HEK293 (cell line): ENCODE results near the gene ZFHX3.

Experiments used
- CTCF ChIA-PET: fragments of 350-600 bp; formaldehyde crosslinking; extraction: SDS; loops from one replicate; lab custom pipeline; 2021; ENCODE audit warnings: antibody characterized with exemption; lab: Yijun Ruan, JAX
- POLR2A ChIA-PET: fragments of 300-600 bp; formaldehyde crosslinking; extraction: SDS; loops from one replicate; lab custom pipeline; 2020; ENCODE audit warnings: antibody characterized with exemption, inconsistent platforms; lab: Yijun Ruan, JAX
- H3K27ac ChIP-seq: fragments of 200-500 bp; sonication (Bioruptor generic); 2 replicates; pipeline ENCODE4 v1.5.1; 2014; ENCODE audit warnings: low read depth, low read length, control low read depth, inconsistent platforms; ENCODE audit errors: extremely low read depth
- H3K36me3 ChIP-seq, 2 experiments: fragments of 200-500 bp in 1 of 2; sonication (Bioruptor generic) in 1 of 2; 1 replicate in 1 of 2; 2 replicates in 1 of 2; pipeline ENCODE4 v1.5.1; 2014 to 2017; ENCODE audit warnings: inconsistent platforms in 2 of 2, low read length in 2 of 2; ENCODE audit not compliant: control insufficient read depth in 2 of 2, insufficient read depth in 1 of 2
- H3K4me1 ChIP-seq: fragments of 200-500 bp; sonication (Bioruptor generic); 2 replicates; pipeline ENCODE4 v1.5.1; 2014; ENCODE audit warnings: mild to moderate bottlenecking, low read length, inconsistent platforms; ENCODE audit not compliant: control insufficient read depth, insufficient read depth
- H3K4me3 ChIP-seq: 2 replicates; pipeline ENCODE4 v1.5.1; 2011; ENCODE audit warnings: low read depth, mild to moderate bottlenecking, control low read depth, low read length, moderate library complexity
- H3K9me3 ChIP-seq: fragments of 200-500 bp; sonication (Bioruptor generic); 2 replicates; pipeline ENCODE4 v1.5.1; 2014; ENCODE audit warnings: low read depth, low read length, inconsistent platforms; ENCODE audit not compliant: control insufficient read depth, insufficient read depth
- GFI1B ChIP-seq: fragments of 450-650 bp; formaldehyde crosslinking; IDR thresholded peaks from 2 replicates; pipeline ENCODE4 v1.5.1; 2016; ENCODE audit warnings: missing biosample characterization, missing genetic modification characterization
- KLF8 ChIP-seq: fragments of 450-650 bp; formaldehyde crosslinking; IDR thresholded peaks from 2 replicates; pipeline ENCODE4 v1.5.1; 2016; ENCODE audit warnings: missing biosample characterization, missing genetic modification characterization
- SETDB1 ChIP-seq: IDR thresholded peaks from one replicate; pipeline ENCODE4 v1.6.1; 2017; ENCODE audit warnings: mild to moderate bottlenecking, low read length, moderate library complexity, mixed read lengths; ENCODE audit not compliant: insufficient read length
- SP2 ChIP-seq: fragments of 450-650 bp; formaldehyde crosslinking; IDR thresholded peaks from 2 replicates; pipeline ENCODE4 v1.5.1; 2016; ENCODE audit warnings: missing biosample characterization, missing genetic modification characterization
- ZBTB1 ChIP-seq: fragments of 450-650 bp; formaldehyde crosslinking; IDR thresholded peaks from 2 replicates; pipeline ENCODE4 v1.5.1; 2016; ENCODE audit warnings: missing biosample characterization, missing genetic modification characterization
- ZBTB10 ChIP-seq: fragments of 450-650 bp; formaldehyde crosslinking; IDR thresholded peaks from 2 replicates; pipeline ENCODE4 v1.5.1; 2016; ENCODE audit warnings: missing biosample characterization, missing genetic modification characterization
- ZIC2 ChIP-seq: fragments of 450-650 bp; formaldehyde crosslinking; IDR thresholded peaks from 2 replicates; pipeline ENCODE4 v1.5.1; 2016; ENCODE audit warnings: missing biosample characterization, missing genetic modification characterization
- ZNF114 ChIP-seq: fragments of 450-650 bp; formaldehyde crosslinking; IDR thresholded peaks from 2 replicates; pipeline ENCODE4 v1.5.0; 2017; ENCODE audit warnings: missing biosample characterization, missing genetic modification characterization
- ZNF132 ChIP-seq: fragments of 450-650 bp; formaldehyde crosslinking; IDR thresholded peaks from 2 replicates; pipeline ENCODE4 v1.5.1; 2017; ENCODE audit warnings: missing biosample characterization, missing genetic modification characterization, borderline replicate concordance
- ZNF174 ChIP-seq: fragments of 450-650 bp; formaldehyde crosslinking; IDR thresholded peaks from 2 replicates; pipeline ENCODE4 v1.5.0; 2017; ENCODE audit warnings: missing biosample characterization, mild to moderate bottlenecking, missing genetic modification characterization
- ZNF202 ChIP-seq: fragments of 450-650 bp; formaldehyde crosslinking; IDR thresholded peaks from 2 replicates; pipeline ENCODE4 v1.5.1; 2016; ENCODE audit warnings: missing biosample characterization, missing genetic modification characterization, borderline replicate concordance
- ZNF26 ChIP-seq: fragments of 450-650 bp; formaldehyde crosslinking; IDR thresholded peaks from 2 replicates; pipeline ENCODE4 v1.5.1; 2016; ENCODE audit warnings: missing biosample characterization, missing genetic modification characterization
- ZNF423 ChIP-seq: fragments of 450-650 bp; formaldehyde crosslinking; IDR thresholded peaks from 2 replicates; pipeline ENCODE4 v1.5.1; 2016; ENCODE audit warnings: missing biosample characterization, missing genetic modification characterization
- ZNF518A ChIP-seq: fragments of 450-650 bp; formaldehyde crosslinking; conservative IDR thresholded peaks from 2 replicates; pipeline ENCODE4 v1.5.1; 2016; ENCODE audit warnings: low read depth, missing biosample characterization, missing genetic modification characterization
- ZNF530 ChIP-seq: fragments of 450-650 bp; formaldehyde crosslinking; IDR thresholded peaks from 2 replicates; pipeline ENCODE4 v1.5.1; 2016; ENCODE audit warnings: low read depth, missing biosample characterization, missing genetic modification characterization
- ZNF660 ChIP-seq: fragments of 450-650 bp; IDR thresholded peaks from 2 replicates; pipeline ENCODE4 v1.5.1; 2018; ENCODE audit warnings: missing biosample characterization, mild to moderate bottlenecking, missing genetic modification characterization

ZFHX3 gene

GRCh38 chr16:72886346-72886974 lies 161.5 kb downstream of the ZFHX3 start (continued):
- TF ChIP-seq KLF8 (tag by site-specific recombination): no peak
- no peak for TF ChIP-seq ZNF518A

GRCh38 chr16:72884573-72884972 lies 163.4 kb downstream of the ZFHX3 start:
- H3K9me3 ChIP-seq: no peaks in the 10 kb centered on the region
- no peak for TF ChIP-seq ZNF660 (tag by site-specific recombination)
- TF ChIP-seq ZBTB1: no peak
- H3K27ac ChIP-seq: no peak overlapping the region
- no peak overlapping the region for H3K4me3 ChIP-seq
- peaks cover 6 to 49% of the 10 kb centered on the region in 2 experiments; a peak in 2 of 3 replicates for H3K36me3 ChIP-seq
- ChIA-PET CTCF (interaction anchor here (0.5 kb wide), 1 partner anchor 77 kb away, joined by 4 read pairs; no protein-coding TSS in a partner anchor), POLR2A (no interaction called here)
- H3K4me1 ChIP-seq: no peaks in the 10 kb centered on the region

GRCh38 chr16:72884037-72884436 lies 163.9 kb downstream of the ZFHX3 start:
- no peaks in the 10 kb centered on the region for H3K9me3 ChIP-seq
- no peak overlapping the region for H3K27ac ChIP-seq
- ChIA-PET CTCF (no interaction called here), POLR2A (no interaction called here)
- no peak overlapping the region for H3K4me3 ChIP-seq
- H3K36me3 ChIP-seq: peaks cover 6 to 43% of the 10 kb centered on the region in 2 experiments; a peak in 2 of 3 replicates
- TF ChIP-seq SP2 (tag by site-specific recombination): no peak
- TF ChIP-seq ZNF26: no peak
- no peak for TF ChIP-seq ZBTB10 (tag by site-specific recombination)
- no peak for TF ChIP-seq ZNF114 (tag by site-specific recombination)
- no peak for TF ChIP-seq ZNF423
- no peak for TF ChIP-seq ZNF132 (tag by site-specific recombination)
- TF ChIP-seq, all 188 proteins: peak for 0
- no peaks in the 10 kb centered on the region for H3K4me1 ChIP-seq

GRCh38 chr16:72879846-72880245 lies 168.1 kb downstream of the ZFHX3 start:
- H3K36me3 ChIP-seq: peaks cover 0 to 4% of the 10 kb centered on the region in 2 experiments; a peak in 1 of 3 replicates
- H3K9me3 ChIP-seq: no peaks in the 10 kb centered on the region
- ChIA-PET CTCF (no interaction called here), POLR2A (no interaction called here)
- TF ChIP-seq ZNF530 (no peak), ZNF202 (tag by site-specific recombination) (no peak), GFI1B (tag by site-specific recombination) (no peak), SETDB1 (no peak), ZNF174 (no peak), ZIC2 (tag by site-specific recombination) (no peak)
- H3K4me3 ChIP-seq: no peak overlapping the region
- H3K27ac ChIP-seq: no peak overlapping the region
- H3K4me1 ChIP-seq: peaks cover 9% of the 10 kb centered on the region; the same call in 1 of the 2 replicates
